HG03095 (cell line): ENCODE results near the gene HYLS1.
A peak's percentile ranks its signal among the peaks of the same experiment; 100 is the strongest.
"Not testable (repeated sequence)": the region's sequence is repeated elsewhere in the genome, so short reads cannot be mapped to it uniquely, and the experiment has no call there.

ENCODE experiments used
- ATAC-seq: cut with Tn5 transposase; IDR thresholded peaks from one replicate; pipeline ENCODE4 v1.9.1; 2021; ENCODE audit warnings: moderate library complexity; ENCODE audit not compliant: unreplicated experiment

The HYLS1 gene

DNA sequence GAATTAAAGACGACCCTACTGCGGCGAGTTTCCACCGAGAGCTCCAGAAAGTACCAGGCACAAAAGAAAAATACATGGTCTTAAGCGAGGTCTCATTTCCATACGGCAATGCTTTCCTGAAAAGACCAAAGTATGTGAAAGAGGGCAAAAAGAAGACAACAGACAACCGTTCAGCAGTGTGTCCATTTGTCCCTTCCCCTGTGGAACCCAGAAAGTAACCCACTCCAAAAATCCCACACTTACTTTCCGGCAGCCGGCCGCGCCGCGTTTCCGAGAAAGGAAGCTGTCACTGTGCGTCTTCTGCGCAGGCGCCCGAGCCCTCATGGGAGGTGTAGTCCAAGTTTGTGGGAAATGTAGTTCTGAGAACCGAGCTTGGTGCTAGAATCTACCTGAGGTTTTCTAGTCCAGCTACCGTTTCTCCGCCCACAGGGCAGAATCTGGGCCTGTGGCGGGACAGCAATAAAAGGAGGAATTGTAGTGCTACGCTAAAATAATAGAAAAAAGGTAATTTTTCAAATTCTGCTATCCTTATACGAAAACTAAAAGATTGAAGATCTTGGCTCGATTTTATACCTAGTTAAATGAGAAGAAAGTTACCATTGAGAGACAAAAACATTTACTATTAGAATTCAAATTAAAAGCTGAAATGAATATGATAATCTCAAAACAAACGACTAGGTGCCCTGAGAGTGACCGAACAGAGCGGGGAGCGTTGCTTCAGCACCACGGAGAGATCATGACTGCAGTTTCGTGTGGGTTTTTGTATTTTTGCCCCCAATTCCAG is 15.7 kb downstream of the HYLS1 start, which contains the start of gene PUS3:
Gene PUS3 (minus strand): TSS at position 280 of the 784 bp plus-strand sequence. CDS start 6,922 bp downstream, outside the sequence.
- peak; percentile 97 for ATAC-seq

GRCh38 chr11:125903711-125904659 is 16.5 kb downstream of the HYLS1 start, which contains the start of gene DDX25:
Gene DDX25, plus strand, starts transcription at chr11:125904508. Its CDS starts 10 bp downstream, at chr11:125904518.
- no peak for ATAC-seq

- no peak for ATAC-seq
Measured at GRCh38 chr11:125904678-125905077, 17.2 kb downstream of the HYLS1 start.

GRCh38 chr11:125910226-125910849 is 22.9 kb downstream of the HYLS1 start:
- ATAC-seq = no peak

DNA sequence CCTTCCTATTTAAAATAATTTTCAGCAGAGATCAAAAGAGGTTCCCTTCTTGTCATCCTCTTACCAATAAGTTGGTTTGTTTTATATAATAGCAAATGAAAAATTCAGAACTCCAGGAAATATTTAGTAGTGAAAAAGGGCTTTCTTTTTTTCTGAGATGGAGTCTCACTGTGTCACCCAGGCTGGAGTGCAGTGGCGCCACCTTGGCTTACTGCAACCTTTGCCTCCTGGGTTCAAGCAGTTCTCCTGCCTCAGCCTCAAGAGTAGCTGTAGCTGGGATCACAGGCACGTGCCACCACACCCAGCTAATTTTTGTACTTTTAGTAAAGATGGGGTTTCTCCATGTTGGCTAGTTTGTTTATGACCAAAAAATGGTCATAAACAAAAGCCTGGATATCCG is 27.1 kb downstream of the HYLS1 start:
- not testable (repeated sequence) for ATAC-seq

GRCh38 chr11:125916683-125917347 is 29.3 kb downstream of the HYLS1 start:
- ATAC-seq = no peak

DNA sequence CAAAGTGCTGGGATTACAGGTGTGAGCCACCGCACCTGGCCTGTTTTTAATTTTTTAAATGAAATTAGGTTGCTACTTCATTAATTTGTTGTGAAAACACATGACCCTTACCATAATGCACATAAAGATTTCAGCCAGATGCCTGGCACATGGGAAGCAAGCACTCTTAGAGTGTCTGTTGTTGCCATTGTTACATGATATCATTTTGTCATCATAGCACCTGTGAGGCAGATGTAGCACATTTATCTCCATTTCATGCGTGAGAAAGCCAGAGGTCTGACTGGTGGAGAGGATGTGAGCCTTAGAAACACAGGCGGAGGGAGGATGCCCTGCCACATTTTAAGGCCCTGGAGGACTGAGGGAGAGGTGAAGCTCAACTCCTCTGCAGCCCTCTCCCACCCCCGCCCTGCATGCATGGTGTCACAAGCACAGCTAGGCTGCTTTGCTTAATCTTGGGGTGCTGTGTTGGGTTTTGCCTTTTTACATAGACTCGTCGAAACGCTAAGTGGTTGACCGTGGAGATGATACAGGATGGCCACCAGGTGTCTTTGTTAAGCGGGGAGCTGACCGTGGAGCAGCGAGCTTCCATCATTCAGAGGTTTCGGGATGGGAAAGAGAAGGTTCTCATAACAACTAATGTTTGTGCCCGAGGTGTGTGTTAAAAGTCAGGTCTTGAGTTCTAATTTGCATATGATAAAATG is 30.8 kb downstream of the HYLS1 start:
- no peak for ATAC-seq

GRCh38 chr11:125921042-125921441 is 33.6 kb downstream of the HYLS1 start:
- ATAC-seq = no peak

- no peak for ATAC-seq
Measured at GRCh38 chr11:125922156-125922555, 34.7 kb downstream of the HYLS1 start.

DNA sequence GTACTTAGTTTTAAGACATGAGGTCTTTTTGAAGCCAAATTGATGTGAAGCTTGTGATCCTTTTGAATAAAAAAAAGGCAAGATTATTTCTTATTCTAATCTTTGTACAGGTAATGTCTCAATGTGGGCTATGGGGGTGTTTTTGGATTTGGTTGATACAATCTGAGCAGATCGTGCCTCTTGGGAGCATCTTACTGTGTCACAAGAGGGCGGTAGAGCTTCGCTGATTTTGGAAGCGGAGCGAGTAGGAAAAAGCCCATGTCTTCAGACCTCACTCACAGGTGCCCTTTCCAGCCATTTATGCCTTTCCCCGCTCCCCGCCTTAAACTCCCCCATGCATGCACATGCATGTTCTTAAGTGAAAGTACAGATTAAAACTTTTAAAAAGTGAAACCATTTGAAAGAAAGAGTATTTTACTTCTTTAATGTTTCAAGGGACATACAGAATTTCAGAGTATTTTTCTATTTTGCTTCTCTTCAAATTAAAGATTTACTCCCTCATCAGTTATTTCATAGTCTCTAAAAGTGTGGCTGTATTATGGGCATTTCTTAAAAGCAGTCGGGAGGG is 35.6 kb downstream of the HYLS1 start:
- ATAC-seq = no peak

- ATAC-seq = no peak
Measured at GRCh38 chr11:125923633-125924032, 36.2 kb downstream of the HYLS1 start.

GRCh38 chr11:125924384-125925007 is 37.0 kb downstream of the HYLS1 start:
- ATAC-seq = no peak

DNA sequence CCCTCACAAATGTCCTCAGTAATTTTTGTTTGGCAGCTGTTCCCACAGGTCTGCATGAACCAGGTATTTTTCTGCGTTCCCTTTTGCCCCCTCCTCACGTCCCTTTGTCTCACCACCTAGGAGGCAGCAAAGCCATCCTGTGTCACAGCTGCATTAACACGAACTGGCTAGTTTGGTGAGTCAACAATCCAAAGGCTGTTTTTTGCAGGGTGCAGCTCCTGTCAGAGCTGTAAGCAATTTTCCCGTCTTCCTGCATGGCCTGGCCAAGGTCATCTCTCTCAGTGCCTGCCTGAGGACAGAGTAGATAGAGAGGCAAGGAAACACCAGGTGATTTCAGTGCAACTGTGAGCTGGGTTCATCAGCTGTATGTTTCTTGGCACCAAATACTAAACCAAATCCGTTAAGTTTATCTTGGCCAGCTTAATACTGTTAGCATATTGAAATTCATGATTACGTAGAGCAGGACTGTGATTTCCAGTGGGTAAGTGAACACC is 37.8 kb downstream of the HYLS1 start:
- ATAC-seq = no peak

GRCh38 chr11:125925804-125926203 is 38.3 kb downstream of the HYLS1 start:
- ATAC-seq = no peak

DNA sequence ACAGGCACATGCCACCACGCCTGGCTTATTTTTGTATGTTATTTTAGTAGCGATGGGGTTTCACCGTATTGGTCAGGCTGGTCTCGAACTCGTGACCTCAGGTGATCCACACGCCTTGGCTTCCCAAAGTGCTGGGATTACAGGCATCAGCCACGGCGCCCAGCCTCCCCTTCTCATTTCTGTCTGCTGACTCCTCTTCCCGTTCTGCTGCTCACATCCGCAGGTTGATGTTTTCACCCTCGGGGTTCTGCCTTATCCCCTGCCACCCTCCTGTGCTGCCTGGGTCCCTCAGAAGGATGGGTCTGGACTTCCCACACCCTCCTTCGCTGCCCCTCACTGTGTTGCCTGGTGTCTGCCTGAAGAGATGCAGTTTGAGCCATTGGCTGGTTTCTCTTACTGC is 39.2 kb downstream of the HYLS1 start:
- no peak for ATAC-seq

DNA sequence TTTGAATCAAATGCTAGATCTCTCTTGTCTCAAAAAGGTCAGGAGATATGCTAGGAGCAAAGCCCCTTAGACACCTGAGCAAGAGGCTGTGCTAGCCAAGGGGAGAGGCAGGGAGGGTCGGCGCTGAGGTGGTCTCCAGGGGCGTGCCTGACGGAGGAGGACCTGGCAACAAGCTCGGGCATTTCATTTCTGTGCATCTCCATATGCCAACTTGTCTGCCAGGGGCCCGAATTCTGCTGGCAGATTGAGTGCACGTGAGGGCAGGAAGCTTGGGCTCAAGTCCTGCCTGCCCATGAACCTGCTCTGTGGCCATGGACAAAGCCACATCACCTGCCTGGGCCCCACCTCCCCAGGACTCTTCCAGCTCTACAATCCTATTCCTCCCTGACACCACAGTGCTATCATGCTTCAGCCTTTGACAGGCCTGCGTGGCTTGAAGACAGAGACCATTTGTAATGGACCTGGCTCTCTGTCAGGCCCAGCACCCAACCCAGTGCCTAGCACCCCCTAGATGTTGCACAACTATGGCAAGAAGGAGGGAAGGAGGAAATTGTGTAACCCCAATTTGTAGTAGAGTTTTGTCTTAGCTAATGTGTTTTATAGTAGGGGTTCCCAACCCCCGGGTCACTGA is 42.1 kb downstream of the HYLS1 start:
- no peak for ATAC-seq

DNA sequence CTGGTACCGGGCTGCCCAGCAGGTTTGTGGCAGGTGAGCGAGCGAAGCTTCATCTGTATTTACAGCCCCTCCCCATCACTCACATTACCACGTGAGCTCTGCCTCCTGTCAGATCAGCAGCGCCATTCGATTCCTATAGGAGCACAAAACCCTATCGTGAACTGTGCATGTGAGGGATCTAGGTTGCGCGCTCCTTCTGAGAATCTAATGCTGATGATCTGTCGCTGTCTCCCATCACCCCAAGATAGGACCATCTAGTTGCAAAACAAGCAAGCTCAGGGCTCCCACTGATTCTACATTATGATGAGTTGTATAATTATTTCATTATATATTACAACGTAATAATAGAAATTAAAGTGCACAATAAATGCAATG is 42.6 kb downstream of the HYLS1 start:
- ATAC-seq = no peak

- ATAC-seq = no peak
Measured at GRCh38 chr11:125931116-125931515, 43.6 kb downstream of the HYLS1 start.

GRCh38 chr11:125931668-125932067 is 44.2 kb downstream of the HYLS1 start:
- no peak for ATAC-seq
